Fibroblast of skin of abdomen (primary cell): ENCODE results near the gene YEATS2. TPM values are rescaled to one million over a fixed set of nuclear protein-coding genes. Genes with fewer than 3 reads are reported as not detected.
"Not testable (repeated sequence)": the region's sequence is repeated elsewhere in the genome, so short reads cannot be mapped to it uniquely, and the experiment has no call there.

ENCODE experiments used
- DNase-seq: peaks from one replicate; pipeline ENCODE4 v3.0.0-alpha.2; 2013
- polyA plus RNA-seq, 2 experiments: library from polyadenylated mRNA; unstranded; fragments of 120-200 nt; gene quantifications; one replicate each; pipeline ENCODE4 v1.2.1, GENCODE V29; 2013; ENCODE audit not compliant: insufficient read length in 2 of 2

The YEATS2 gene
- 36.3 TPM for polyA plus RNA-seq (2013, experiment 1 of 2; ENCODE audit: insufficient read length)
- polyA plus RNA-seq (2013, experiment 2 of 2; ENCODE audit: insufficient read length), result 35.3 TPM

DNA sequence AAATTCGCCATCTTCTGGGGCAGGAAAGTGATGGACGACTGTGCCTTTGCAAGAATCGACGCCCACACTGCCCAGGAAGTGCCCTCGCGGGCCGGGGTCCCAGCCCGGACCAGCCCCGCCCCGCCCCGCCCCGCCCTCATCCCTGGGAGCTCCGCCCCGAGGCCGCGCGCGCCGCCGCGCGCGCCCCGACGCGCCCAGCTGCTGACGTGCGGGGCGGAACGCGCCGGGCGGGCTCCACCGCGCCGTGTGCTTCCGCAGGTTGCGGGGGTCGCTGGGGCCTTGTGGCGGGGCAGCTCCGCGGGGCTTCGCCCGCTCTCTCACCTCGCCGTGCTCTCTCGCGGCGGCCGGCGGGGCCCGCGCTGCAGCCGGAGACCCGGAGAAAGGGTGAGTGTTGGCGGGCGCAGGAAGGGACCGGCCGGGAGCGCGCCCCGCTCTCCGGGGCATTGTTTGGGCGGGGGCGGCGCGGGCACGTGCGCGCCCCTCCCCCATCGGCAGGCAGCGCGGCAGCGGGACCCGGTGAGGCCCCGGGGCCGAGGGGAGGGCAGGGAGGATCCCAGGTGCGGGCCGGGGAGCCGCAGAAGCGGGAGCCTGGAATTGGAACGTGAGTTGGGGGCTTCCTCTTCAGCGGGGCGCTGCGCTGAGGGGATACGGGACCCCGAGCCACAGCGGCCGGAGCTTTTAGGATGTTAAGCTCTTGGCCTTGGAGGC is at the start of gene YEATS2:
Gene YEATS2, plus strand, starts transcription at position 188 of the 708 bp plus-strand sequence. CDS start 17,366 bp downstream, outside the sequence.
- peak; percentile 77 for DNase-seq

GRCh38 chr3:183650554-183650953 is 47.0 kb upstream of the YEATS2 start:
- DNase-seq, result no peak

DNA sequence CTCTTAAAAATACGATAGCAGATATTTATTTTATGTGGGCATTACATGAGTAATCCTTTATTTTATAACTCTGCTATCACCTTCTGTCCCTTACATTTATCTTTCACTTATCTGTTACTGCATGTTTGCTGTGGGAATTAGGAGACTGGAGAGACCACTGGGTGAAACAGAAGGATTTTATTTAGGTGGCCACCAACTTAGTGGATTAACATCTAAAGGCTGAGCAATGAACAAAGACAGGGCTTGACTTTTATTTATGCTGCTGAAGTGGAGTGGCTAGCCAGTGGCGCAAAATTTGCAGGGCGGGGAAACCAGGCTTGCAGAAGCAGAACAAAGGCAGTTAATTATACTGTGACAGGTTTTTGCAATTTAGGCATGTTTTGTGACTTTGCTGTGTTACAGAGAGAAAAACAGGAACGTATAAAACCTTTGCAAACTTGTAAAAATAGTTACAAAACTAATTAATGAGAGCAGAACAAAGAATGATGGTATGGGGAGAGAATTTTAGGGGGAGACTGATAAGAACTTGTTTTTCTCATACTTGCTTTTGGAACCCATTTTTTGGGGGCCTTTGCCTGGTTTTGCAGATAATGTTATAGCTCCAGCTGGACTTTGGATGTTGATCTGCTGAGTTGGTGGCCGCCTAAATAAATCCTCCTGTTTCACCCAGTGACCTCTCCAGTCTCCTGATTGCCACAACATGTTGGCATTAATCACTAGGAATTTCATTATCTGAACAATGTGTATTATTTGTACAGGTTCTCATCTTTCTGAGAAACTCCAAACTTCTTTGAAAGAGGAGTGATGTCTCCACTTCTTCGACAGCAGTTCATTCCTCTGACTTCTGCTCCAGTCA is 44.2 kb upstream of the YEATS2 start:
- no peak for DNase-seq

GRCh38 chr3:183654727-183655126 is 42.9 kb upstream of the YEATS2 start:
- DNase-seq, result no peak

GRCh38 chr3:183662099-183662498 is 35.5 kb upstream of the YEATS2 start:
- DNase-seq, result no peak

- DNase-seq, result peak; percentile 92
Observed at GRCh38 chr3:183664913-183665381, 32.6 kb upstream of the YEATS2 start.

DNA sequence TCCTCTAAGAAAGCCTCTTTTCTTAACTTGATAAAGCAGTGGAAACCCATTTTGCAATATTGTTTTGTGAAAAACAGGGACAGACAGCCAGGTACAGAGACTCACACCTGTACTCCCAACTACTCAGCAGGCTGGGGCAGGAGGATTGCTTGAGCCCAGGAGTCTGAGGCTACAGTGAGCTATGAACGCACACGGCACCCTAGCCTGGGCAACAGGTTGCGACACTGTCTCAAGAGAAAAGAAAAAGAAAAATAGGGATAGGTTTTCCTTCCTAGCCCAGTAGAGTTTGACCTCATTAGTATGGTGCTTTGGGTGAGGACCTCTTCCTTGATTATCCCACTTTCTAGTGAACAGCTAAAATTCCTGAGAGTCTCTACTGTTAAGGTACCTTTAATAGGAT is 17.5 kb upstream of the YEATS2 start:
- DNase-seq, result no peak

- DNase-seq, result no peak
Observed at GRCh38 chr3:183687705-183688104, 9.9 kb upstream of the YEATS2 start.

GRCh38 chr3:183688874-183689273 is 8.7 kb upstream of the YEATS2 start:
- DNase-seq, result peak; percentile 18

DNA sequence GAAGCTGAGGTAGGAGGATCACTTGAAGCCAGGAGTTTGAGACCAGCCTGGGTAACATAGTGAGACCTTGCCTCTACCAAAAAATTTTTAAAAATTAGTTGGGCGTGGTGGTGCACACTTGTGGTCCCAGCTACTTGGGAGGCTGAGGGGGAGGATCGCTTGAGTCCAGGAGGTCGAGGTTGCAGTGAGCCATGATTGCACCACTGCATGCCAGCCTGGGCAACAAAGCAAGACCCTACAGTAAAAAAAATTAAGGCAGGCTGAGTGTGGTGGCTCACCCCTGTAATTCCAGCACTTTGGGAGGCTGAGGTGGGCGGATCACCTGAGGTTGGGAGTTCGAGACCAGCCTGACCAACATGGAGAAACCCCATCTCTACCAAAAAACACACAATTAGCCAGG is 8.0 kb upstream of the YEATS2 start:
- DNase-seq, result not testable (repeated sequence)

GRCh38 chr3:183690402-183690995 is 7.1 kb upstream of the YEATS2 start:
- DNase-seq, result no peak

DNA sequence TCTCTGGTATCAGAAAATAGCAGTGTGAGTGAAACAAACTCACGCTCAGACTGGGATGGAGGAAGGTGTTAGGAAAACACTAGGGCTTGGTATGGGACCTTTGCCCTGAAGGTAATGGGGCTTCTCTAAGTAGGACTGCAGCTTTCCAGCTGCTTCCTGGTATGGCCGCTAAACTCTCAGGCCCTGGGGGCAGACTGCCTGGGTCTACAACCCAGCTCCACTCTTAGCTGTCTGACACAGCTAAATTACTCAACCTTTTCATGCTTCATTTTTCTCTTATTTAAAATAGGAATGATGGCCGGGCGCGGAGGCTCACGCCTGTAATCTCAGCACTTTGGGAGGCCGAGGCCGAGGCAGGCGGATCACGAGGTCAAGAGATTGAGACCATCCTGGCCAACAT is 5.2 kb upstream of the YEATS2 start:
- no peak for DNase-seq

GRCh38 chr3:183695569-183696364 is 1.8 kb upstream of the YEATS2 start:
- no peak for DNase-seq

DNA sequence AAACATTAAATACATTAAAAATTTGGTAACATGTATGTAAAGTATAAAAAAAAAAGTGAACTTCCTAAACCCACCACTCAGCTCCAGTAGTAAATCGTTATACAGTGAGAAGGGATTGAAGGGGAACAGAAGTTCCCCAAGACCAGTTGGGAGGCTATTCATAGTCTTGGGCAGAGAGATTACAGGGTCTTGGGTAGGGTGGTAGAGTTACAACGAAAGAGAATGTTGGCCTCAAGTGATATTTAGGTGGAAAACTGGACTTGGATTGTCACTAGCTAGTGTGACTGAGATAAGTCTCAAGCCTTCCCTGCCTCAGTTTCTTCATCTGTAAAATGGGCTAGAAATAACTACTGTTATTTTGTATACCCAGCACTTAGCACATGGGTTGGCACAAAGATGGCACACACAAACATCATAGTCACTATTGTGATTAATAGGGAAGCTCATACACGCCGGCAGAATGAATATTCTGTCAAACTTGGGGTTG is 431 bp upstream of the YEATS2 start:
- DNase-seq, result no peak

DNA sequence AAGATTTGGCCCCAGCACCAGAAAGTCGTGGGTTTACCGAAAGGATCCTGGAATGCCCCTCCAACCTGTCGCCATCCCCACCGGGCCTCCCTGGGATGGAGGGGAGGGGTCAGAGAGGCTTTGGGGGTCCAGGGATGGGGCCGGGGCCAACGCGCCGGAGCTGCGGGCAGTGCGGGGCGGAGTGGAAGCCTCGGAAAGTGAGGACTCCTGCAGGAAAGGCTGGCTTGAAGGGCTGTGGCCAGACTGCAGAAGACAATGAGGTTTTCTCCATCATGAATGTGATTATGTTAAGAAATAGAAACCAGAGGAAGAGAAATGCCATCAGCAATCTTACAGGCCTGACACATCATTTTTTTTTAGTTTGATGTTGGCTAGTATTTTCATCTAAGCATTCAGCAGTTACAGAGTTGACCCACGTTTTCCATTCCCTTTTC is 738 bp downstream of the YEATS2 start:
- peak; percentile 35 for DNase-seq

GRCh38 chr3:183698756-183699155 is 1.2 kb downstream of the YEATS2 start:
- peak; percentile 23 for DNase-seq

GRCh38 chr3:183699238-183699947 is 1.8 kb downstream of the YEATS2 start:
- DNase-seq, result no peak

GRCh38 chr3:183701744-183702143 is 4.1 kb downstream of the YEATS2 start:
- DNase-seq, result no peak

DNA sequence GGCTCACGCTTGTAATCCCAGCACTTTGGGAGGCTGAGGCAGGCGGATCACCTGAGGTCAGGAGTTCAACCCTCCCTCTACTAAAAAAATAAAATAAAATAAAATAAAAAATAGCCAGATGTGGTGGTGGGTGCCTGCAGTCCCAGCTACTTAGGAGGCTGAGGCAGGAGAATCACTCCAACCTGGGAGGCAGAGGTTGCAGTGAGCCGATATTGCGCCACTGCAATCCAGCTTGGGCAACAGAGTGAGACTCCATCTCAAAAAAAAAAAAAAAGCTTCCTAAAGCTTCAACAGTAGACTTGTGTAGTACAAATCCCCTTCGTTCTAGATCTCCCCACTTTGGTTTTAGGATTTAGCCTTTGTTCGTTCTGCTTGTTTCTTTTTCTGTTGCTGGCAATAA is 6.3 kb downstream of the YEATS2 start:
- not testable (repeated sequence) for DNase-seq

DNA sequence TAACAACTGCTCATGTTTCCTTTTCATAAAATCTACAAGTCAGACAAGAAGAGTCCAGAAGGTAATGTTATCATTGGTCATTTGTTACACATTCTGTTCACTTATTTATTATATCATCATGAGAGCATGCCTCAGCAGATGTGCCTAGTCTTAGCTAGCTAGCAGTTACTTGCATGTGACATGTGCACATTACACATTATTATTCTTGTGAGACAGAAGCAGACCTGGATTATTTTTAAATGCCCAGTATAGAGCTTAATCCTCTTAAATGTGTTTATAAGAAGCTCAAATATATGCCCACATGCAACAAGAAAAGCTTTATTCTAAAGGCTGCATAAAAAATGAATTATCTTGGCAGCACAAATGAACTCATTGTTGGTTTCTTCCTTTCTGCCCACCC is 12.6 kb downstream of the YEATS2 start:
- DNase-seq, result no peak

DNA sequence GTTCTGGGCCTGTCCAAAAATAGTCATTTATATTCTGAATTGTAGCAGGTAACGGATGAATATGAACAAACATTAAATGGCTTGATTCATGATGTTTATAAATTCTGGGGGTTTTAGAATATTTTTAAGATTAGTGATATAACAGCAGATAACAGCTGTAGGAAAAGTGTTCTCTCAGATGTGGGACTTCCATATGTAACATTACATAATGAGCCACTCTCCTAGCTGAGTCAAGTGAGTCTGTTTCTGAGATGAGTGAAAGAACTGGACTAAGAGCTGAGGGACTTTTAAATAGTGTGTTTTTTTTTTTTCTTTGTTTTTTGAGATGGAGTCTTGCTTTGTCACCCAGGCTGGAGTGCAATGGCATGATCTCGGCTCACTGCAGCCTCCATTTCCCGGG is 13.9 kb downstream of the YEATS2 start:
- DNase-seq, result no peak
